HepG2 (cell line): ENCODE results near the gene ODC1. TPM values are rescaled to one million over a fixed set of nuclear protein-coding genes. Genes with fewer than 3 reads are reported as not detected.

ENCODE experiments used
- BRCA1 ChIP-seq: sonication (generic); formaldehyde crosslinking; IDR thresholded peaks from 2 replicates; pipeline ENCODE4 v1.4.0; 2020; ENCODE audit warnings: missing genetic modification reagents
- HHEX ChIP-seq: IDR thresholded peaks from 2 replicates; pipeline ENCODE4 v1.6.1; 2016; ENCODE audit warnings: control low read depth
- PHF8 ChIP-seq: sonication (generic); formaldehyde crosslinking; IDR thresholded peaks from 2 replicates; pipeline ENCODE4 v1.5.0; 2020; ENCODE audit warnings: missing genetic modification reagents
- PITX1 ChIP-seq: sonication (generic); formaldehyde crosslinking; IDR thresholded peaks from 2 replicates; pipeline ENCODE4 v1.5.1; 2020; ENCODE audit warnings: mild to moderate bottlenecking, missing genetic modification reagents
- POGZ ChIP-seq: sonication (generic); formaldehyde crosslinking; IDR thresholded peaks from 2 replicates; pipeline ENCODE4 v1.4.0; 2020; ENCODE audit warnings: mild to moderate bottlenecking, missing genetic modification reagents
- SAP130 ChIP-seq: IDR thresholded peaks from 2 replicates; pipeline ENCODE4 v1.6.1; 2016; ENCODE audit warnings: low read depth
- SKI ChIP-seq: fragments of 450-650 bp; IDR thresholded peaks from one replicate; pipeline ENCODE4 v1.6.1; 2018; ENCODE audit warnings: mild to moderate bottlenecking; ENCODE audit not compliant: partially characterized antibody
- STAT5B ChIP-seq: sonication (generic); formaldehyde crosslinking; IDR thresholded peaks from 2 replicates; pipeline ENCODE4 v1.4.0; 2020; ENCODE audit warnings: missing genetic modification reagents
- THYN1 ChIP-seq: sonication (generic); formaldehyde crosslinking; IDR thresholded peaks from 2 replicates; pipeline ENCODE4 v1.8.1; 2023; ENCODE audit warnings: low read depth, mild to moderate bottlenecking, moderate library complexity, missing genetic modification reagents, borderline replicate concordance
- ZBTB7B ChIP-seq: sonication (generic); formaldehyde crosslinking; IDR thresholded peaks from 2 replicates; pipeline ENCODE4 v1.4.0; 2020; ENCODE audit warnings: missing genetic modification reagents
- ZFYVE20 ChIP-seq: sonication (generic); formaldehyde crosslinking; IDR thresholded peaks from 2 replicates; pipeline ENCODE4 v1.8.0; 2023; ENCODE audit warnings: low read depth, mild to moderate bottlenecking, moderate library complexity, missing genetic modification reagents, borderline replicate concordance
- ZNF674 ChIP-seq: sonication (generic); formaldehyde crosslinking; IDR thresholded peaks from 2 replicates; pipeline ENCODE4 v1.5.0; 2020; ENCODE audit warnings: low read depth, mild to moderate bottlenecking, missing genetic modification reagents
- ZNF788 ChIP-seq: sonication (generic); formaldehyde crosslinking; IDR thresholded peaks from 2 replicates; pipeline ENCODE4 v1.5.0; 2020; ENCODE audit warnings: mild to moderate bottlenecking, missing genetic modification reagents, borderline replicate concordance
- ZSCAN29 ChIP-seq: sonication (generic); formaldehyde crosslinking; conservative IDR thresholded peaks from 2 replicates; pipeline ENCODE4 v1.4.0; 2020; ENCODE audit warnings: mild to moderate bottlenecking, missing genetic modification reagents
- polyA plus RNA-seq, 8 experiments: library from polyadenylated mRNA; depleted of rRNA in 3 of 8; stranded (reverse) in 7 of 8; unstranded in 1 of 8; fragments of >200 nt; fragmentation: Illumina TruSeq in 4 of 8; extraction: Trizol in 4 of 8; gene quantifications; 2 replicates each; pipeline versions ENCODE4 v1.2.1 to v1.2.3, GENCODE V29; 2011 to 2016; ENCODE audit warnings: low read depth in 4 of 8, missing spikeins in 1 of 8, mixed read lengths in 1 of 8; ENCODE audit not compliant: insufficient read depth in 1 of 8
- total RNA-seq, 5 experiments: library from RNA; depleted of rRNA; stranded (reverse); fragments of >200 nt; fragmentation: Illumina TruSeq; extraction: Trizol; gene quantifications; 2 replicates each; pipeline ENCODE4 v1.2.3, GENCODE V29; 2016; ENCODE audit warnings: low read depth in 1 of 5
- TF ChIP-seq, protein P1 (sequence below): sonication (generic); formaldehyde crosslinking; IDR thresholded peaks from 2 replicates; pipeline ENCODE4 v1.9.0; 2022; ENCODE audit warnings: low read depth, missing genetic modification reagents
- TF ChIP-seq, protein P2 (sequence below): sonication (generic); formaldehyde crosslinking; IDR thresholded peaks from 2 replicates; pipeline ENCODE4 v1.4.0; 2020; ENCODE audit warnings: mild to moderate bottlenecking, missing genetic modification reagents
- TF ChIP-seq, protein P3 (sequence below): sonication (generic); formaldehyde crosslinking; IDR thresholded peaks from 2 replicates; pipeline ENCODE4 v1.8.1; 2022; ENCODE audit warnings: mild to moderate bottlenecking, missing genetic modification reagents
- TF ChIP-seq, protein P4 (sequence below): sonication (generic); formaldehyde crosslinking; conservative IDR thresholded peaks from 2 replicates; pipeline ENCODE4 v1.8.0; 2022; ENCODE audit warnings: mild to moderate bottlenecking, moderate library complexity, missing genetic modification reagents
- TF ChIP-seq, protein P5 (sequence below): sonication (generic); formaldehyde crosslinking; conservative IDR thresholded peaks from 2 replicates; pipeline ENCODE4 v1.4.0; 2020; ENCODE audit warnings: missing genetic modification reagents

Gene ODC1
- total and polyA plus RNA-seq, 2 of the 13 experiments (the other 11 are each of a cell fraction or from before 2014, with no cell fraction given) = 142 to 371 TPM

DNA sequence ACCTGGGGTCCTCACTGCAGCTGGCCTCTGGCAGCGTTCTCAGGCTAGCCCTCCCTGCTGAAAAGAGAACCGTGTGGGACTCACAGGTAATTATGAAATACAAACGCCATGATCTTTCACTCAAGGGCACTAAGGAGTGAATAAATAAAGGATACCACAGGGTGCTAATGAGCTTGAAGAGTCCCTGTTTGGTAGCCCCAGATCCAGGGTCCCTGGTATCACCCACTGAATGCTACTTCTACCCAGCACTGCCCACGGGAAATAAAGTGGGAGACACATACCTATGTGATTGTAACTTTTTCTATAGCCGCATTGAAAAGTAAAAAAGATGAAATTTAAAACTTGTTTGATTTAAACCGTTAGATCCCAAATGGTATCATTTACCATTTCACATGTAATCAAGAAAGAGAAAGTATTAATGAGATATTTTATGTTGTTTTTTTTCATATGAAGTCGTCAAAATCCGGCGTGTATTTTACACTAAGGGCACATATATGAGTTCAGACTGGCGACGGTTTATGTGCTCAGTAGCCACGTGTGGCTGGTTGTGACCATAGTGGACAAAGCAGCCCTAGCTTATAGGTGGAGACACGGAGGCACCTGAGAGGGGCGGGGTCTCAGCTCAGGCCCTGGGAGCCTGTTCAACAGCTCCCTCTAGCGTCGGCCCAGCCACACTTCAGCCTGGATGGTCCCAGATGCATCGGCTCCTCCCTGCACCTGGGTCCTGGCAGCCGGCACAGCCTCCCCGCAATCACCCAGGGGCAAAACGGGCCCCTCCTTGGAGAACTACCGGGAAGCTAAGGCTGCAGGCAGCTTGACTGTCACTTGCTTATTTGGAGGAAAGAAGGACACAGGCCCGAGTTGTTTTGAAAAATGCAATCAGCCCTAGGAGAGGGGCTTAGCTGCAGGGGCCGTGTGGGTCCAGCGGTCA, 39.2 kb downstream of the ODC1 start (continued):
- TF ChIP-seq, protein P1, sequence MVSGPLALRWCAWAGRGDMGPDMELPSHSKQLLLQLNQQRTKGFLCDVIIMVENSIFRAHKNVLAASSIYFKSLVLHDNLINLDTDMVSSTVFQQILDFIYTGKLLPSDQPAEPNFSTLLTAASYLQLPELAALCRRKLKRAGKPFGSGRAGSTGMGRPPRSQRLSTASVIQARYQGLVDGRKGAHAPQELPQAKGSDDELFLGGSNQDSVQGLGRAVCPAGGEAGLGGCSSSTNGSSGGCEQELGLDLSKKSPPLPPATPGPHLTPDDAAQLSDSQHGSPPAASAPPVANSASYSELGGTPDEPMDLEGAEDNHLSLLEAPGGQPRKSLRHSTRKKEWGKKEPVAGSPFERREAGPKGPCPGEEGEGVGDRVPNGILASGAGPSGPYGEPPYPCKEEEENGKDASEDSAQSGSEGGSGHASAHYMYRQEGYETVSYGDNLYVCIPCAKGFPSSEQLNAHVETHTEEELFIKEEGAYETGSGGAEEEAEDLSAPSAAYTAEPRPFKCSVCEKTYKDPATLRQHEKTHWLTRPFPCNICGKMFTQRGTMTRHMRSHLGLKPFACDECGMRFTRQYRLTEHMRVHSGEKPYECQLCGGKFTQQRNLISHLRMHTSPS (CRISPR knock-in tag) = no peak
- TF ChIP-seq SKI (peak; percentile 33), ZNF674 (no peak), STAT5B (CRISPR knock-in tag) (no peak), ZSCAN29 (CRISPR knock-in tag) (peak; percentile 45; the same call in 1 of the 2 replicates), BRCA1 (CRISPR knock-in tag) (no peak), HHEX (CRISPR knock-in tag) (no peak), PHF8 (CRISPR knock-in tag) (no peak), PITX1 (CRISPR knock-in tag) (peak; percentile 25; the same call in 1 of the 2 replicates), SAP130 (CRISPR knock-in tag) (peak; percentile 79), ZNF788 (CRISPR knock-in tag) (peak; percentile 69; the same call in 1 of the 2 replicates), POGZ (CRISPR knock-in tag) (no peak; the same call in 1 of the 2 replicates), ZBTB7B (CRISPR knock-in tag) (no peak; the same call in 1 of the 2 replicates), ZFYVE20 (CRISPR knock-in tag) (no peak), THYN1 (CRISPR knock-in tag) (no peak)
- TF ChIP-seq, protein P2, sequence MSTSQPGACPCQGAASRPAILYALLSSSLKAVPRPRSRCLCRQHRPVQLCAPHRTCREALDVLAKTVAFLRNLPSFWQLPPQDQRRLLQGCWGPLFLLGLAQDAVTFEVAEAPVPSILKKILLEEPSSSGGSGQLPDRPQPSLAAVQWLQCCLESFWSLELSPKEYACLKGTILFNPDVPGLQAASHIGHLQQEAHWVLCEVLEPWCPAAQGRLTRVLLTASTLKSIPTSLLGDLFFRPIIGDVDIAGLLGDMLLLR (CRISPR knock-in tag) = no peak; the same call in 1 of the 2 replicates
- TF ChIP-seq, protein P3, sequence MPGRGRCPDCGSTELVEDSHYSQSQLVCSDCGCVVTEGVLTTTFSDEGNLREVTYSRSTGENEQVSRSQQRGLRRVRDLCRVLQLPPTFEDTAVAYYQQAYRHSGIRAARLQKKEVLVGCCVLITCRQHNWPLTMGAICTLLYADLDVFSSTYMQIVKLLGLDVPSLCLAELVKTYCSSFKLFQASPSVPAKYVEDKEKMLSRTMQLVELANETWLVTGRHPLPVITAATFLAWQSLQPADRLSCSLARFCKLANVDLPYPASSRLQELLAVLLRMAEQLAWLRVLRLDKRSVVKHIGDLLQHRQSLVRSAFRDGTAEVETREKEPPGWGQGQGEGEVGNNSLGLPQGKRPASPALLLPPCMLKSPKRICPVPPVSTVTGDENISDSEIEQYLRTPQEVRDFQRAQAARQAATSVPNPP = peak; percentile 46; the same call in 1 of the 2 replicates
- TF ChIP-seq, protein P4, sequence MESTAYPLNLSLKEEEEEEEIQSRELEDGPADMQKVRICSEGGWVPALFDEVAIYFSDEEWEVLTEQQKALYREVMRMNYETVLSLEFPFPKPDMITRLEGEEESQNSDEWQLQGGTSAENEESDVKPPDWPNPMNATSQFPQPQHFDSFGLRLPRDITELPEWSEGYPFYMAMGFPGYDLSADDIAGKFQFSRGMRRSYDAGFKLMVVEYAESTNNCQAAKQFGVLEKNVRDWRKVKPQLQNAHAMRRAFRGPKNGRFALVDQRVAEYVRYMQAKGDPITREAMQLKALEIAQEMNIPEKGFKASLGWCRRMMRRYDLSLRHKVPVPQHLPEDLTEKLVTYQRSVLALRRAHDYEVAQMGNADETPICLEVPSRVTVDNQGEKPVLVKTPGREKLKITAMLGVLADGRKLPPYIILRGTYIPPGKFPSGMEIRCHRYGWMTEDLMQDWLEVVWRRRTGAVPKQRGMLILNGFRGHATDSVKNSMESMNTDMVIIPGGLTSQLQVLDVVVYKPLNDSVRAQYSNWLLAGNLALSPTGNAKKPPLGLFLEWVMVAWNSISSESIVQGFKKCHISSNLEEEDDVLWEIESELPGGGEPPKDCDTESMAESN (CRISPR knock-in tag) = peak; percentile 67
- TF ChIP-seq, protein P5, sequence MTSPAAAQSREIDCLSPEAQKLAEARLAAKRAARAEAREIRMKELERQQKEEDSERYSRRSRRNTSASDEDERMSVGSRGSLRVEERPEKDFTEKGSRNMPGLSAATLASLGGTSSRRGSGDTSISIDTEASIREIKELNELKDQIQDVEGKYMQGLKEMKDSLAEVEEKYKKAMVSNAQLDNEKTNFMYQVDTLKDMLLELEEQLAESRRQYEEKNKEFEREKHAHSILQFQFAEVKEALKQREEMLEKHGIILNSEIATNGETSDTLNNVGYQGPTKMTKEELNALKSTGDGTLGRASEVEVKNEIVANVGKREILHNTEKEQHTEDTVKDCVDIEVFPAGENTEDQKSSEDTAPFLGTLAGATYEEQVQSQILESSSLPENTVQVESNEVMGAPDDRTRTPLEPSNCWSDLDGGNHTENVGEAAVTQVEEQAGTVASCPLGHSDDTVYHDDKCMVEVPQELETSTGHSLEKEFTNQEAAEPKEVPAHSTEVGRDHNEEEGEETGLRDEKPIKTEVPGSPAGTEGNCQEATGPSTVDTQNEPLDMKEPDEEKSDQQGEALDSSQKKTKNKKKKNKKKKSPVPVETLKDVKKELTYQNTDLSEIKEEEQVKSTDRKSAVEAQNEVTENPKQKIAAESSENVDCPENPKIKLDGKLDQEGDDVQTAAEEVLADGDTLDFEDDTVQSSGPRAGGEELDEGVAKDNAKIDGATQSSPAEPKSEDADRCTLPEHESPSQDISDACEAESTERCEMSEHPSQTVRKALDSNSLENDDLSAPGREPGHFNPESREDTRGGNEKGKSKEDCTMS (CRISPR knock-in tag) = no peak
